HCT116 (cell line): ENCODE measurements around the gene TNFRSF8. TPM values are rescaled to one million over a fixed set of nuclear protein-coding genes. Genes with fewer than 3 reads are reported as not detected.

Experiments
- ATAC-seq: fragments of 200-7000 bp; cut with Tn5 transposase; 2 replicates; pipeline ENCODE4 v1.9.1; 2020; ENCODE audit warnings: mild to moderate bottlenecking, moderate library complexity
- BruUV-seq: library from RNA; stranded (reverse); fragments of 400-500 nt; replicated peaks from 2 replicates; lab custom pipeline; 2021; lab: Mats Ljungman, UMichigan
- CTCF ChIA-PET: fragments of 300-600 bp; sonication (Branson Sonifier 250); formaldehyde crosslinking; loops from one replicate; lab custom pipeline; 2021; ENCODE audit warnings: antibody characterized with exemption; lab: Charles Lee
- POLR2A ChIA-PET: fragments of 300-600, 350-600 bp; sonication (Branson Sonifier 250); formaldehyde crosslinking; loops from one replicate; lab custom pipeline; 2021; ENCODE audit warnings: antibody characterized with exemption; lab: Charles Lee
- RAD21 ChIA-PET, 2 experiments: fragments of 300-600 bp; sonication (Branson Sonifier 250); formaldehyde crosslinking; loops; one replicate each; lab custom pipeline; 2023; ENCODE audit warnings: low total read pairs in 2 of 2; ENCODE audit not compliant: uncharacterized antibody in 2 of 2, unreplicated experiment in 2 of 2, low non-redundant PET in 1 of 2; lab: Charles Lee
- DNase-seq: peaks from one replicate; pipeline ENCODE4 v3.0.0-alpha.2; 2010; ENCODE audit warnings: low read depth, low spot score
- H2AFZ ChIP-seq: fragments of 200-600 bp; shearing (Covaris generic), sonication (generic); 2 replicates; pipeline ENCODE4 v1.6.1; 2017; ENCODE audit warnings: low read depth, mixed run types, mixed read lengths, antibody characterized with exemption, low read length; ENCODE audit not compliant: poor library complexity, severe bottlenecking
- H3K27ac ChIP-seq: 2 replicates; pipeline ENCODE4 v1.5.1; 2012; ENCODE audit warnings: low read depth, low read length
- H3K27me3 ChIP-seq: fragments of 200-600 bp; sonication (generic); 2 replicates; pipeline ENCODE4 v1.6.1; 2016; ENCODE audit warnings: mixed run types, low read length, mixed read lengths; ENCODE audit not compliant: insufficient read depth
- H3K36me3 ChIP-seq, 2 experiments: fragments of 200-500 bp in 1 of 2; fragments of 200-600 bp in 1 of 2; sonication (Bioruptor generic) in 1 of 2; sonication (generic) in 1 of 2; 2 replicates each; pipeline versions ENCODE4 v1.5.1 to v1.6.1; 2014 to 2016; ENCODE audit warnings: low read length in 2 of 2, inconsistent platforms in 1 of 2, mixed read lengths in 1 of 2, mixed run types in 1 of 2; ENCODE audit not compliant: insufficient read depth in 2 of 2, control insufficient read depth in 1 of 2
- H3K4me1 ChIP-seq, 2 experiments: fragments of 200-600 bp in 1 of 2; sonication (generic) in 1 of 2; 2 replicates each; pipeline versions ENCODE4 v1.5.1 to v1.6.1; 2012 to 2017; ENCODE audit warnings: low read length in 2 of 2, inconsistent platforms in 1 of 2, mild to moderate bottlenecking in 1 of 2, mixed read lengths in 1 of 2, mixed run types in 1 of 2, moderate library complexity in 1 of 2; ENCODE audit not compliant: insufficient read depth in 2 of 2, control insufficient read depth in 1 of 2
- H3K4me2 ChIP-seq: fragments of 200-600 bp; sonication (generic); 2 replicates; pipeline ENCODE4 v1.6.1; 2017; ENCODE audit warnings: mixed run types, low read length, mixed read lengths
- H3K4me3 ChIP-seq, 2 experiments: fragments of 200-600 bp in 1 of 2; sonication (generic) in 1 of 2; replicated peaks in 1 of 2; 2 replicates each; pipeline ENCODE4 v1.5.1; 2011 to 2016; ENCODE audit warnings: low read length in 2 of 2, control low read depth in 1 of 2, low read depth in 1 of 2, mild to moderate bottlenecking in 1 of 2, mixed read lengths in 1 of 2, mixed run types in 1 of 2
- H3K79me2 ChIP-seq: fragments of 200-600 bp; sonication (generic); 2 replicates; pipeline ENCODE4 v1.6.1; 2017; ENCODE audit warnings: mild to moderate bottlenecking, mixed run types, low read length, moderate library complexity, mixed read lengths; ENCODE audit not compliant: insufficient read depth
- H3K9ac ChIP-seq: fragments of 200-600 bp; sonication (generic); 2 replicates; pipeline ENCODE4 v1.6.1; 2016; ENCODE audit warnings: low read length, mixed read lengths
- H3K9me2 ChIP-seq: fragments of 200-600 bp; sonication (generic), shearing (Covaris generic); 2 replicates; pipeline ENCODE4 v1.6.1; 2017; ENCODE audit warnings: mixed run types, mild to moderate bottlenecking, moderate library complexity; ENCODE audit not compliant: insufficient read depth
- H3K9me3 ChIP-seq, 2 experiments: fragments of 200-500 bp in 1 of 2; fragments of 200-600 bp in 1 of 2; sonication (Bioruptor generic) in 1 of 2; sonication (generic) in 1 of 2; 2 replicates each; pipeline ENCODE4 v1.6.1; 2014 to 2017; ENCODE audit warnings: low read length in 2 of 2, mixed read lengths in 2 of 2, inconsistent platforms in 1 of 2, low read depth in 1 of 2, mild to moderate bottlenecking in 1 of 2, mixed run types in 1 of 2, moderate library complexity in 1 of 2; ENCODE audit not compliant: control insufficient read depth in 1 of 2, insufficient read depth in 1 of 2
- H4K20me1 ChIP-seq: fragments of 200-600 bp; sonication (generic), shearing (Covaris generic); 2 replicates; pipeline ENCODE4 v1.6.1; 2017; ENCODE audit warnings: mixed run types, mild to moderate bottlenecking, moderate library complexity; ENCODE audit not compliant: insufficient read depth
- CBX3 ChIP-seq: IDR thresholded peaks from 2 replicates; pipeline ENCODE4 v1.6.1; 2012; ENCODE audit warnings: low read depth
- EZH2 ChIP-seq: fragments of 200-600 bp; sonication (generic); IDR thresholded peaks from 2 replicates; pipeline ENCODE4 v1.6.1; 2017; ENCODE audit warnings: antibody characterized with exemption, mixed run types
- EZH2phosphoT487 ChIP-seq: fragments of 200-600 bp; IDR thresholded peaks from 2 replicates; pipeline ENCODE4 v1.6.1; 2018; ENCODE audit warnings: antibody characterized with exemption, borderline replicate concordance
- SIN3A ChIP-seq: IDR thresholded peaks from 2 replicates; pipeline ENCODE4 v1.6.1; 2012; ENCODE audit warnings: low read depth
- SP1 ChIP-seq: IDR thresholded peaks from 2 replicates; pipeline ENCODE4 v1.6.1; 2012; ENCODE audit warnings: low read depth
- YY1 ChIP-seq: IDR thresholded peaks from 2 replicates; pipeline ENCODE4 v1.6.1; 2011; ENCODE audit warnings: low read length, low read depth, moderate library complexity, mild to moderate bottlenecking; ENCODE audit not compliant: insufficient replicate concordance; ENCODE audit errors: extremely low read depth
- ZFX ChIP-seq: fragments of 450-650 bp; IDR thresholded peaks from 2 replicates; pipeline ENCODE4 v1.6.1; 2017
- intact Hi-C: fragments of 100-400 bp; cut with micrococcal nuclease; formaldehyde crosslinking; loops from 2 replicates; pipeline ENCODE4 v1.10.0; 2022
- total RNA-seq: library from RNA; stranded (reverse); gene quantifications from one replicate; pipeline ENCODE4 v1.2.1, GENCODE V29; 2021; ENCODE audit not compliant: unreplicated experiment
- TF ChIP-seq, protein P1 (sequence below): IDR thresholded peaks from 2 replicates; pipeline ENCODE4 v1.6.1; 2011; ENCODE audit warnings: mild to moderate bottlenecking, low read length, moderate library complexity; ENCODE audit not compliant: insufficient replicate concordance; ENCODE audit errors: extremely low read depth
- TF ChIP-seq, protein P2 (sequence below), 3 experiments: fragments of 200-600 bp in 1 of 3; sonication (generic) in 1 of 3; IDR thresholded peaks in 2 of 3; conservative IDR thresholded peaks in 1 of 3; 2 replicates each; pipeline ENCODE4 v1.5.1; 2012 to 2017; ENCODE audit warnings: low read depth in 2 of 3, low read length in 2 of 3, antibody characterized with exemption in 1 of 3, borderline replicate concordance in 1 of 3, control low read depth in 1 of 3, mild to moderate bottlenecking in 1 of 3, mixed read lengths in 1 of 3, mixed run types in 1 of 3, moderate library complexity in 1 of 3; ENCODE audit not compliant: insufficient read depth in 1 of 3
- TF ChIP-seq, protein P3 (sequence below): IDR thresholded peaks from 2 replicates; pipeline ENCODE4 v1.6.1; 2012

The TNFRSF8 gene
- total RNA-seq, 1 experiment from 2014 or later, result 0.17 TPM

DNA sequence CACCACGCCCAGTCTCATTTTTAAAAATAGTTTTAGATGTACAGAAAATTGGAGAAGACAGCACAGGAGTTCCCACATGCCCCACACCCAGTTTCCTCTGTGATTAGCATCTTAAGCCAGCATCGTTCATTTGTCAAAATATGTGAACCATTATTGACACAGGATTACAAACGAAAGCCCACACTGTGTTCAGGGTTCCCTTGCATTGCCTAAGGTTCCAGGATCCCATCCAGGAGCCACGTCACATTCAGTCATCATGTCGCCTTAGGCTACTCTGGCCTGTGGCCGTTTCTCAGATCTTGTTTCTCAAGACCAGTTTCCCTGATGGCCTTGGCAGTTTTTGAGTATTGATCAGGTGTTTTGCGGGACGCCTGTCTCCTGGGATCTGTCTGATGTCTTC lies 69.0 kb downstream of the TNFRSF8 start:
- RAD21 ChIA-PET, result no interaction called here
- Histone ChIP-seq H3K9me2 (no peaks in the 10 kb centered on the region), H3K9ac (no peak overlapping the region), H3K4me2 (no peak overlapping the region), H3K27ac (no peak overlapping the region), H2AFZ (no peak overlapping the region), H4K20me1 (no peaks in the 10 kb centered on the region), H3K4me1 (no peaks in the 10 kb centered on the region), H3K4me3 (no peak overlapping the region), H3K27me3 (no peaks in the 10 kb centered on the region), H3K79me2 (no peaks in the 10 kb centered on the region), H3K36me3 (no peaks in the 10 kb centered on the region), H3K9me3 (no peaks in the 10 kb centered on the region)
- POLR2A ChIA-PET, result no interaction called here
- ATAC-seq (no peak), DNase-seq (no peak)
- CTCF ChIA-PET, result no interaction called here
- intact Hi-C loops, result no loop called here
- BruUV-seq, result no TSS peak
- TF ChIP-seq YY1 (no peak), SIN3A (no peak), SP1 (no peak), CBX3 (no peak), ZFX (no peak), EZH2 (no peak), EZH2phosphoT487 (no peak)
- TF ChIP-seq, protein P1, sequence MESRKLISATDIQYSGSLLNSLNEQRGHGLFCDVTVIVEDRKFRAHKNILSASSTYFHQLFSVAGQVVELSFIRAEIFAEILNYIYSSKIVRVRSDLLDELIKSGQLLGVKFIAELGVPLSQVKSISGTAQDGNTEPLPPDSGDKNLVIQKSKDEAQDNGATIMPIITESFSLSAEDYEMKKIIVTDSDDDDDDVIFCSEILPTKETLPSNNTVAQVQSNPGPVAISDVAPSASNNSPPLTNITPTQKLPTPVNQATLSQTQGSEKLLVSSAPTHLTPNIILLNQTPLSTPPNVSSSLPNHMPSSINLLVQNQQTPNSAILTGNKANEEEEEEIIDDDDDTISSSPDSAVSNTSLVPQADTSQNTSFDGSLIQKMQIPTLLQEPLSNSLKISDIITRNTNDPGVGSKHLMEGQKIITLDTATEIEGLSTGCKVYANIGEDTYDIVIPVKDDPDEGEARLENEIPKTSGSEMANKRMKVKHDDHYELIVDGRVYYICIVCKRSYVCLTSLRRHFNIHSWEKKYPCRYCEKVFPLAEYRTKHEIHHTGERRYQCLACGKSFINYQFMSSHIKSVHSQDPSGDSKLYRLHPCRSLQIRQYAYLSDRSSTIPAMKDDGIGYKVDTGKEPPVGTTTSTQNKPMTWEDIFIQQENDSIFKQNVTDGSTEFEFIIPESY, result no peak
- TF ChIP-seq, protein P2, sequence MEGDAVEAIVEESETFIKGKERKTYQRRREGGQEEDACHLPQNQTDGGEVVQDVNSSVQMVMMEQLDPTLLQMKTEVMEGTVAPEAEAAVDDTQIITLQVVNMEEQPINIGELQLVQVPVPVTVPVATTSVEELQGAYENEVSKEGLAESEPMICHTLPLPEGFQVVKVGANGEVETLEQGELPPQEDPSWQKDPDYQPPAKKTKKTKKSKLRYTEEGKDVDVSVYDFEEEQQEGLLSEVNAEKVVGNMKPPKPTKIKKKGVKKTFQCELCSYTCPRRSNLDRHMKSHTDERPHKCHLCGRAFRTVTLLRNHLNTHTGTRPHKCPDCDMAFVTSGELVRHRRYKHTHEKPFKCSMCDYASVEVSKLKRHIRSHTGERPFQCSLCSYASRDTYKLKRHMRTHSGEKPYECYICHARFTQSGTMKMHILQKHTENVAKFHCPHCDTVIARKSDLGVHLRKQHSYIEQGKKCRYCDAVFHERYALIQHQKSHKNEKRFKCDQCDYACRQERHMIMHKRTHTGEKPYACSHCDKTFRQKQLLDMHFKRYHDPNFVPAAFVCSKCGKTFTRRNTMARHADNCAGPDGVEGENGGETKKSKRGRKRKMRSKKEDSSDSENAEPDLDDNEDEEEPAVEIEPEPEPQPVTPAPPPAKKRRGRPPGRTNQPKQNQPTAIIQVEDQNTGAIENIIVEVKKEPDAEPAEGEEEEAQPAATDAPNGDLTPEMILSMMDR (IDR thresholded peaks at IDR 0.05 in 2 of 3, conservative IDR thresholded peaks at IDR 0.05 in 1 of 3; ENCODE audit: borderline replicate concordance in 1 of 3, insufficient read depth in 1 of 3, low read depth in 2 of 3, low read length in 2 of 3), result no peak
- TF ChIP-seq, protein P3, sequence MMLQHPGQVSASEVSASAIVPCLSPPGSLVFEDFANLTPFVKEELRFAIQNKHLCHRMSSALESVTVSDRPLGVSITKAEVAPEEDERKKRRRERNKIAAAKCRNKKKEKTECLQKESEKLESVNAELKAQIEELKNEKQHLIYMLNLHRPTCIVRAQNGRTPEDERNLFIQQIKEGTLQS, result no peak
